CD4-positive, alpha-beta T cell treated with Interleukin-10 for 1 hour (primary cell): ENCODE data around the gene NEK6.

Experiments used
- DNase-seq: peaks from one replicate; pipeline ENCODE4 v3.0.0-alpha.2; 2020

Gene NEK6

DNA sequence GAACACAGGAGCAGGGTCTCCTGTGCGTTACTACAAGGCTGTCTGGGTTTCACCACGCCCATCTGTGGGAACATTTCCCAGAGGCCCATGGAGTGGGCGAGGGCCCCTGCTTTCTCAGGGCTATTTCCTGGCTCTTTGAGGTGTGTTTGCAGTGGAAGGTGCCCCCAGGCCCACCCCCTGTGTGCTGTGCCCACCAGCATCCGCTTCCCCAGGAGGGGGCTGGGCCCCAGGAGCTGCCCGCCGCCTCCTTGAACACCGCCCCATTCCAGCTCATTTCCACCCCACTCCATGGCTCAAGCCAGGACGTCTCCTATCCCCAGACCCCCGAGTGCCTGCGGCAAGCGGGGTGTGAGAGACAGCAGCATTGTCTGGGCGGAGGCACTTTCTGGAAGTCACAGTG lies 70.5 kb downstream of the NEK6 start:
- DNase-seq, result no peak

DNA sequence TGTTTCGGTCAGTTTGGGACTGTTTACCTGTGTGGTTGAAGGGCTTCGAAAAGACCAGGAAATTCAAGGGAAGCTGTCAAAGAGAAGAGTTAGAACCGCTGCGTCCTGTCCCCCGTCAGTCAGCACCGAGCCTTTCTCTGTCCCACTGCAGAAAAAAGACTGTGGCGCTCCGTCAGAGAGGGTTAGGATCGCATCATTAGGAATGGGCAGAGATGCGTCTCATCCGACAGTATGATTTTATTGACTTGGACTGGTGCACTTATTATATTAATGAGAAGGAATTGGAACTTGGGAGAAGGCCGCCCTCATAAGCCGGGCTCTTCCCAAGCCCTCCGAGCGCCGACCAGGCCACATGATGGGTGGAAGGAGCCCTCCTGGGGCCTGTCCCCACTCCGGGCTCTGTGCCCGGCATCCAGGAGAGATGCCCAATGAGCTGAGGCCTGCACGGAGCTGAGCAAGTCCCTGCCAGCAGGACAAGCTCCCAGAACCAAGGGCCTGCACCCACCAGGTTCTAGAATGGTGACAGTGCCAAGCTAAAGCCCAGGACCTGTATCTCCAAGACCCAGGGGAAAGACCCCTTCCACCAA lies 71.5 kb downstream of the NEK6 start:
- no peak for DNase-seq

DNA sequence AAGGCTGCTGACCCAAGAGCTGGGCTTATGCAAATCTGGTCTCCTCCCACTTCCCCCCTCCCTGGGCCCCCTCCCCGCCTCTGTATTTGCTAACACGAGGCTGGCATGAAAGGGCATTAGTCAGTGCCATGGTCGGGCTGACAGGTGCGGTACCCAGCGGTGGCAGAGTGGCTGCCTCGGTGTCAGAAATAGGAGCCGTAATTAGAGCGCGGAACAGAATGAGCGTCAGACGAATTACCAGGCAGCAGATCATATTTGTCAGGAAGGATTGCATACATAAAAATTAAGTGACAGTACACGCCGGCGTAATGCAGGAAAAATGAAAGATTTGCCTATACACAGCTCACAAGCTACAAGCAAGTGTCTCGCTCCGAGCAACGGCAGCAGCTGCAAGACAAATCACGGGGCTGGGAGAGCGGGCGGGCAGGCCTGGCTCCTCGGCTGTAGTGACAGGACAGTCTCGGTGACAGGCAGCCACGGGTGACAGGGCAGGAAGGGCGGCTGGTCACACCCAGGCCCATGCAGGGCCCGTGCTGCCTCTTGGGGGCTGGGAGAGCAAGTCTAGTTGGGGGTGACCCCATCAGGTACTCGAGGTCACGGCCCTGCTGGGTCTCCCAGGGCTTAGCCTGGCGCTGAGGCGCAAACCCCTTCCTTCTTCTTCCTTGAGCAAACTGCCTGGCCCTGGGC lies 72.4 kb downstream of the NEK6 start:
- DNase-seq, result no peak

DNA sequence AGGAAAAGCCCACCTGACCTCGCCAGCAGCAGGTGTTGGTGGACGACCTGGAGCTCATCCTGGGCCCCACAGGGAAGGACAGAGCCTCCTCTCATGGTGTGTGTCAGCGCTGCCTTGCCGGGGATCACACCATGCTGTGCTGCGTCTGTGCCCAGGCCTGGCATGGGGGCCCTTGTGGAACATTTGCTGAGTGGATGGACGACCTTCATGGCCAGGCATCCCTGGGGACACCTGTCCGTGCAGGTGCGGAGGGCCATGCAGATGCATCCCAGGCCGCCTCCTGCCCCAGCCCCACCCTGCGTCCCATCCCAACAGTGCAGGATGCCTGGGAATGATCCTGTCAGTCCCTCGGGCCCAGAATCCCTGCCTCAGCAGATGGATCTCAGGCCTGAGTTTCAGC lies 73.8 kb downstream of the NEK6 start:
- DNase-seq, result no peak

DNA sequence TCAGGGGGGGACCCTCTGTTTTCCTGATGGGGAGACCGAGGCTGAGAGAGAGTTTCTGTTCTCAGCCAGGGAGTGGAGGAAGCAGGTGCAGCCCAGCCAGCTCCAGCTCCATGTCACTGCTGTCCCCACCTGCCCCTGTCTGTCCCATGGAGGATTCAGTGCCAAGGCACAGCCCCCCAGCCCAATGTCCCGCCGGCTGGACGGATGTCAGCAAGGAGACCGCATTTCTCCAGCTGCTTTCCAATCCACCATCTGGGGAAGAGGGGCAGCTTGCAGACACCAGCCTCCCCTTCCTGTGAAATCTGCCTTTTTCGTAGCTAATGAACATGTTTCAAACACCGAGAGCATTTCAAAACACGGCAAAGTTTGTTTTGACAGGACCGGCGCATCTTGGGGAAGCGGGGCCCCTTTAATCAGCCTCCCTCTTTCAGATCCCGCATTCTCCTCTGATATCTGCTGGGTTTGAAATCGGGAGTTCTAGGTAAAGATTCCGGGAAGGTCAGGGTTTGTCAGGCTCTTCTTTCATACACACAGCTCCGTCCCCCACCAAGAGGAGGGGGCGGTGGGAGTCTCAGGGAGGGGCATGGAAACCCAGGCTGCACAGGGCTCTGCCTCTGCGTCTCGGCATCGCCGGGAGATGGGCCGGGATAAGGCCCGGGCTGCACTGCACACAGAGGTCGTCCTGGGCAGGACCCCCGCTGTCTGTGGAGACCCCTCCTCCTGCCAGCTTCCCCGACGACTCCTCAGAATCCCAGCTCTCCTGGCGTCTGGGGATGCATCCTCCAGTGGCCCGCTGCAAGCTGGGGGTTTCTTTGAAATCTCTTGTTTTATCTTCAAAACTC lies 74.8 kb downstream of the NEK6 start:
- DNase-seq, result no peak

DNA sequence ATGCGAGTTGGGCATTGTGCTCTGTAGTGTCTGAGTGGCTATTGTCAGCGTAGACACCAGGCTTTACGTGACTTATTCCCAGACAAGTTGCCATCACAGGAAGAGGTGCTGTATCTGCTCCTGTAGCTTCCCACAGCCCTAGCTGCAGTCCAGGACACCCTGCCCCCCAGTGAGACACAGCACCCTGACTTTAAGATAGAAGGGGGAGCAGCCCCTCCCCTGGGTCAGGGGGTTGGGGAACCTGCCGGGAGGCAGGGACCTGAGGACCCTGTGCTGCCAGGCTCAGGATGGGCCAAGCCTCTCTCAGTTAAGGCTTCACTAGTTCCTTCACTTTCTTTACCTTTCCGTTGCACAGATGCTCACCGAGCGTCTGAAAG lies 75.4 kb downstream of the NEK6 start:
- DNase-seq, result no peak

DNA sequence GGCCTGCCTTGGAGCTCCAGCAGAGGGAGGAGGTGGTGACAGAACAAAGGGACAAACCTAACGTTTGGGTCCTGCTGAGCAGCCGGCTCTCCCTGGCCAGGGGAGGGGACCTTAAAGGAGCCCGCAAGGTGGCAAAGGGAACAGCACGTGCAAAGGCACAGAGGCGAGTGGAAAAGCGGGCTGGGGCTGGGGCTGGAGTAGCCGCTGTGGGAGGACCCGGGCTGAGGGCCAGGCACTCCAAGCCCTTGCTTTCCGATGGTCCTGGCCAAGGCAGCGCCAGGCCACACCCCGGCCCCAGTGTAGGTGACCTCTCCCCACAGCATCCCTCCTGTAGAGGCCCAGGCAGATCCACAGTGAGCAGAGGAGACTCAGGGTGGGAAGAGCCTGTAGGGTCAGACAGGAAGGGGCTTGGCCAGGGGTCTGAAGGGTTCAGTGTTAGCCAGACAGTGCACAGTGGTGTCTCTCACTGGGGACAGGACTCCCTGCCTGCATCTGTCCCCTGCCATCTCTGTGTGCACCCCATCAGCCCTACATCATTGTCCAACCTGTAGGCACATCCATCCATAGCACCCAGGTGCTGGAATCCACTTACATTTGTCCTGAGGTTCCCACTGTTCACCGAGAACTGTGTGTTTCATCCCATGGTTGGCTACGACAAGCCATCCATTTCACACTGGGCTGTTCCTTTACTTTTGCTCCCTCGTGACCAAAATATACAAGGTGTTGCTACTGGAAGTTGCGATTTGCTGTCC lies 77.0 kb downstream of the NEK6 start:
- no peak for DNase-seq

DNA sequence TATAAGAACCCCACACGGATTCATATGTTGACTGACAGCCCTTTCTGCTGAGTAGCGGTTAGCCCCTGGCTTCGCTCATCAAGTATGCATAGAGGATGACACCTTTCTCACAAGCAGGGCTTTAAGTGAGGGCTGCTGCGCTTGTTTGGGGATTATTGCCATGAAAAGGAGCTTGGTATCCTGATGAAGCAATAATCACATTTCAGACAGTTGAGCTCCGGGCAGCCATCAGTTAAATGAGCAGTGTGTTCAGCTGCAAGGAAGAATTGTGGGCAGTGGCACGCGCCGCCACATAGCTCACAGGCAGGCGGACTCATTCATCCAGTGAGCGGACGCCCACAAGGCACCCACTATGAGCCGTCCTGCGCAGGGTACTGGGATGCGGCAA lies 77.6 kb downstream of the NEK6 start:
- DNase-seq, result no peak

DNA sequence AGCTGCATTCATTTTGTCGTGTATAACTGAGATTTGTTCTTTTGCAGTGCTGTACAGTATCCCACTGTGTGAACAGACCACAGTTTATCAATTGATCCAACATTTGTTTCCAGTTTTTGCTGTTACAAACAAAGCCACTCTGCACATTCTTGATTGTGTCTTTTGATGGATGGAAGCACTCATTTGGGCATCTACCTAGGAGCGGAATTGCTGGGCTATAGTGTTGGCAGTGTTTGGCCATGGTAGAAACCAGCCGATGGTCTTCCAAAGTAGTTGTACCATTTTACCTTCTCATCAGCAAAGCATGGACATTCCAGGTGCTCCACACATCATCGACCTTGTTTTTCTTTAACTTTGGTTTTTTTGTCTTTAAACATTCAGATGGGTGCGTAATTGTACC lies 79.8 kb downstream of the NEK6 start:
- DNase-seq, result no peak

DNA sequence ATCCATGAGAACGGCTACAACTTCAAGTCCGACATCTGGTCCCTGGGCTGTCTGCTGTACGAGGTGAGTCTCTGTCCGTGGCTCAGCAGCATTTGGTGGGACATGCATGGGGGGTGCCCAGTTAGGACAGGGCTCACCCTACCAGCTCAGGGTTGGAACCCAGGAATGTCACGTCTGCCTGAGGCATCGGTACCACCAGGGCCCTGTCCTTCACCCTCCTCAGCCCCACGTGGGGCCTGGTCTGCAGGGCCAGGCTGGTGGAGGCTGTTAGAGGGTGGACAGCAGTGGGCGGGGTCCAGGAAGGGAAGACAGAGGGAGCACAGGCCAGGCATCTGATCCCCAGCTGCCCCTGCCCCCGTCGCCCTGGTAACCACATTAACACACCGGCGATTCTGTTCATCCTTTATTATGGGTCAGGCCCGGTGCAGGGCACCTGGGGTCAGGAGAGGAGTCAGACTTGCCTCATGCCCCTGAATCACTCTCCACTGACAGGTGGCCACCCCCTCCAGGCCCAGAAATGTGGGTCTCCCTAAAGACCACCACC lies 81.9 kb downstream of the NEK6 start:
- DNase-seq, result no peak

DNA sequence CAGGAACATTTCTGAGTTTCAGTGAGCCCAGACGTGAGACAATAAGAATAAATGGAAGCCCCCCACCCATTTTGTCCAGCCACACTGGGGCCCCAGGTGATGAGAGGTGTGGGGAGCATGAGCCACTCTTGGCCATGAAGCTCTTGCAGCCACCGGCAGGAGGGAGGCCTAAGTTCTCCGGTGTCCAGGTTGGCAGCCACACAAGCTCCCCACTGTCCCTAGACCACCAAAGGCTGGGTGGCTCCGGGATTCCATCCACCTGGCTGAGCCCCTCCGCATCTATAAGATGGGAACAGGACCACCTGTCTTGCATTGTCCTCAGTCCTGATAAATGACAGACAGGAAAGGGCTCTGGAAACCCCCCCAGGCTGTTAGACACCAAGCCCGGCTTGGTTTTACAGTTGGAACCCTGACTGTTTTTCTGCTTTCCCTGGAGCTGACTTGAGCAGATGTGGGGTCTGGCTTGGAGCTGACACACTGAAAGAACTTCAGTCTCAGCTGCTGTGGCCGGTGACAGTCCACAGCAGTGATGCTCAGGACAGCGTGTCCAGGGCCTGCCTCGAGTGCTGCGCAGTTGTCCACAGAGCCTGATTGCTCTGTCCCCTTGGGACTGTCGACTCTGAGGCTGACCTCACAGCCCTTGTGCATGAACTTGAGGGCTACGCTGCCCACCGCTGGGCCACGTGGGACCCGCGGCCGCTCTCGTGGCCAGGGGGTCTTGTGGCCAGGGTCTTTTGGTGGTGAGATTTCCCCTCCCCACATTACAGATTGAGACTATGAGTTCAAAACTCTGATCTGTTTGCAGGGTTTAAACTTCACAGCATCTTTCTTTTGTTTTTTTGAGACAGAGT lies 82.7 kb downstream of the NEK6 start:
- no peak for DNase-seq

DNA sequence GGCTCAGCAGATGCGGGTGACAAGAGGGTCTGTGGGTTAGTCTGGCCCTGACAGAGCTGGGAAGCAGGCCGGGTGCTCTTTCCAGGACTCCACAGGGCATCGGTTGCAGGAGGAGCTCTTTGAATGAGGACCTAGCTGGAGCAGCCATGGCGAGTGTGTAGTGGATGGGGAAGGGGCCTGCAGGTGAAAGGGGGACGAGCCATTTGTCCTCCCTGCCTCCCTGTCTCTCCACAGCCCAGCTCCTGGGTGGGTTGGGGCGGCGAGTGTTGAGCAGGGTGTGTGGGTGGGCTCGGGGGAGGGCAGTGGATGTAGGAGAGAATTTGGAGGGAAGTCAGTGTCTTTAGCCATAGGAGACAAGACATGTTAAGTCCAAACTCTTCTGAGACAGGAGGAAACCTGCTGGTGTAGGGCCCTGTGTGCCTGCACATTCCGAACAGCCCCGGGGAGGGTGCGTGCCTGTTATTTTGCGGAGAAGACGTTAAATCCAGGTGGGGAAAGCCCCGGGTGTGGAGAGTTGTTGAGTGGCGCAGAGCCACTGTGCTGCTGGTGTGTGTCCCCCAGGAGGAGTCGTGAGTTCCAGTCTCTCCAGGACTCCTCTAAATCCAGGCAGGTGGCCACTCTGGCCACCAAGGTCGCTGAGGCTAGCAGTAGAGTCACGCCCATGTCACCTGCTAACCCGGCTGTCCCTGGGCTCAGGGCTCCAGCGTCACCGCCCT lies 83.9 kb downstream of the NEK6 start:
- no peak for DNase-seq

DNA sequence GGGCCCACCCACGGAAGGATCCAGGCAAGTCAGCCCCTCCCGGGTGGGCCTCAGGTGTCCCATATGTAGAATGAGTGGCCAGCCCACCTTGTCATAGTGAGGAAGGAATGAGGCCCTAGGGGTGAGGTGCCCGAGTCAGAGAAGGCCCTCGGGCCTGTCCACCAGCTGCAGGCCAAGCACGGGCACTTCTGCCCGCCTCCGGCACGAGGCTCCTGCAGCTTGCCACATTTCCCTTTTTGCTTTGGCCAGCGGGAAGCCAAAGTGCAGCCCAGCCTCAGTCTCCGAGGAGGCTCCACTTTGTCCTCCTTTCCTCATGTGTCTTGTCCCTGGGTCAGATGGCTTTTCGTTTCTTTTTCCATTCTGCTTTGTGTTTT lies 84.6 kb downstream of the NEK6 start:
- DNase-seq, result no peak

DNA sequence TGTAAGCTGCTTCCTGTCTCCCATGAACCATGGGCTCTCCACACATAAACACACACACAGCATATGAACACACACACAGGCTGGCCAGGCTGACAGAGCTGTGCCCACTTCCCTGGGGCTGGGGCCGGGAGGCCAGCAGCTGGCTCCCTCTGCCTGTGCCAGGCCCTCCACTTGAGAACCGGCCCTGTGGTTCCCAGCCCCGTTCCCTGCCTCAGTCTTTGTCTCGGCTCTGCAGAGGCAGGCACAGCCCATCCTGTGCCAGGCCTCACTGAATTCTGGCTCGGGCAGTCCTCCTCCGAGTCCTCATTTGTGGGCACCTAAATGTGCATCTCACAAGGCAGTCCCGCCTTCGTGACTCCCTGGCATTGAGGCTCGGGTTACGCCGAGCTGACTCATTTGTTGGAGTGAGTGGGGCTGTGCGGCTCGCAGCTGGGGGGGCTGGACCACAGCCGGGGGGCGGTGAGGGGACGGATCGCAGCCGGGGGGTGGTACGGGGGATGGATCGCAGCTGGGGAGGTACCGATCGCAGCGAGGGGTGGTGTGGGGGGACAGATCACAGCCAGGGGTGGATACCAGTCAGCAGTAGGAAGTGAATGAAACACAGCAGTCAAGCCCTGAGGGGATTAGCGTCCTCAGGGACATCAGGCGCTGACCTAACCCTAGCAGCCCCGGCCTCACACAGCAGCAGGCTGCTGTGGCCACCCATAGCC lies 85.2 kb downstream of the NEK6 start:
- DNase-seq, result no peak

DNA sequence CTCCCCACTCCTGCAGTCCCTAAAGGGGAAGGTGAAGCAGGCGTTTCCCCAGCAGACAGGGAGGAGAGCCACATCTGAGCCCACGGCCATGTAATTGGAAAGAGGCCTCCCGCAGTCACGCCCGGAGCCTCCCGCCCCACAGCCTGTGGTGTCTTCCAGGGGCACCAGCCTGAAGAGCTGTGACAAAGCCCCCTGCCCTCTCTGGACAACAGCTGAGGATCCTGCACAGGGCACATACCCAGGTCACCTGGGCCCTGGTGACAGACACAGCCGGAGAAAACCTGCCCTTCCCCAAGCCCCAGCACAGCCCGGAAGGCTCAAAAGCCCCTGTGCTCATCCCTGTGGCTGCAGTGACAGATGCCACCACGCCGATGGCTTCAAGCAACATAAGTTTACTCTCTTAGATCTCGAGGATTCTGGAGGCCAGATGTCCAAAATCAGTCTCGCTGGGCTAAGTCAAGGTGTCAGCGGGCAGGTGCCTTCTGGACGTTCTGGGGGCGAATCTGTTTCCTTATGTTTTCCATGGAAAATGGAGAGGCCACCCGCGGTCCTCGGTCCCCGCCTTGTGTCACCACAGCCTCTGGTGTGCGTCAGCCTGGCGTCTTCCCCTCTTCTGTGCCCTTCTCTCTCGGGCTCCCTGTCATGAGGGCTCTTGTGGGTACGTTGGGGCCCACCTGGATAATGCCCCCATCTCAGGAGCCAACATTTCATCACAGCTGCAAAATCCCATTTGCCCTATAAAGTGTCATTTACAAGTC lies 86.0 kb downstream of the NEK6 start:
- no peak for DNase-seq

DNA sequence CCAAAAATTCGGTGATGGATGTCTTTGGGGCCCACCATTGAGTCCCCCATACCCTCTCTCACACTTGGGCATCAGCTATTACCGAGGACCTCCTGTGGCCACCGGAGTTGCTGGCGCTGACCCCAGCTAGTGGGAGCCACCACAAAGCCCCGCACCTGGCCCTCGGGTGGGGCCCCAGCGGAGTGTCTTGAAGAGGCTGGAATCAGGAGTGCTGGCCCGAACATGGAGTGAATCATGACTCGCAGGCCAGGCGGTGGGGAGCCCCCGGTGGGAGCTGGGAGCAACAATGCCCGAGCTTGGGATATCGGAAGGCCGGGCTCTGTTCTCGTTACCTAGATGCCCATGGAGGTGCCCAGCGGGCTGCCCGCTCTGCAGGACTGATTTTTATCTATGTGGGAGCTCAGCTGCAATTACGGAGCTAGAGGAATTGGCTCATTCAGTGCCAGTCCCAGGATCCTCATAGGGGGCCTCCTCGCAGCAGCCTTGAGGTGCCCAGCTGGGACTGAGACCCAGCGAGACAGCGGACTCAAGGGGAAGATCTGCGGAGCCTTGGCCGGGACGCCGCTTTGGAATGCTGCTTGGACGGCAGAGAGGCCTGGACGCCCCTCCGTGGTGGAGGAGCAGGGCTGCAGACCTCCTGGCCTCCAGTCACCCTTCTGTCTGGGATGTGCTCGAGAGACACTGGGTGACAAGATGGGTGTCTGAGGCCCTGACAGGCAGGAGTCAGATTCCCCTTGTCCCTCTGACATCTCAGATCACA lies 86.7 kb downstream of the NEK6 start:
- no peak for DNase-seq

DNA sequence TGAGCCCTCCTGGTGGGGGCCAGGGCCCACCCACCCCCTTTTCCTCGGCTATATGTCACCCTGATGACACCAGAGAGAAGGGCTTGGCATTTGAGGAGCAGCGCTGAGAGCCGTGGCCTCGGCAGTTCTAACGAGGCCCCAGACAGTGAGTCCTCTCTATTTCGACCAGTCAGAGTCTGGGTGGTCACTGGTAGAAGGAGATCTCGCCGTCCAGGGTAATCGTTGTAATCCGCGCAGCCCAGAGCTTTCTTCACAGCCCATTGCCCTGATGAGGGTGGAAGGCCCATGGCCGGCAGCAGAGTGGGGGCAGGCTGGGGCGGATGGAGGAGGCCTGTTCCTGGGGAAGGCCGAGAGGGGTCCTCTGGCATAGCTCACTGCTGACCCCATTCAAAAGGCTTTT lies 87.3 kb downstream of the NEK6 start:
- DNase-seq, result no peak

DNA sequence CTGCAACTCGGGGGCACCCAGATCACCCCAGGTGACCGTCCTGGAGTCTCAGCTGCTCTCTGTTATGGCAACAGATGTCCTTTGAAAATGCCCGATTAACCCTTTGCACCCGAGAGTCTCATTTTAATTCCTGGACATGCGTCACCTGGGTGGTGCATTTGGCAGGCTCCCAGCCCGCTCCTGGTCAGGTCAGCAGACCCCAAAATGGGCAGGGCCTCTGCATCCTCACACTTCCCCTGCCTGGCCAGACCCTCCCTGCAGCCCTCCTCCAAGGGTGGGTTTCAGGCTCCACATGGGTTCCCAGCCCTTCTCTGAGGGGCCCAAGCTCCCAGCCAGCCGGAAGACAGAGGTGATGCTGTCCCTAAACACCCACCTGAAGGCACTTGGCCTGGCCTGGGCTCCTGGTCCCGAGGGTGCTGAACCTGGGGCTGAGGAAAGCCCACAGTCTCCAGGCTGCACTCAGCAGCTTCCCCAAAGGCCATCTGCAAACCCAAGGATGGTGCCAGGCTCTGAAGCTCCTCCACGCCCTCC lies 88.1 kb downstream of the NEK6 start:
- no peak for DNase-seq
